DND-41 (cell line): Measurements from ENCODE around the gene MEIOC.

ENCODE experiments used
- CTCF ChIP-seq: IDR thresholded peaks from 2 replicates; pipeline ENCODE4 v1.5.1; 2012; ENCODE audit warnings: borderline replicate concordance, low read length, moderate library complexity, mild to moderate bottlenecking; ENCODE audit not compliant: poor library complexity, severe bottlenecking; ENCODE audit errors: extremely low read depth
- EZH2 ChIP-seq: IDR thresholded peaks from 3 replicates; pipeline ENCODE4 v1.6.1; 2012; ENCODE audit warnings: borderline replicate concordance, low read depth, mild to moderate bottlenecking, moderate library complexity, low read length, inconsistent platforms; ENCODE audit not compliant: severe bottlenecking

- no peak for TF ChIP-seq CTCF
- TF ChIP-seq EZH2 = no peak
Observed at GRCh38 chr17:44647736-44648135, 8.5 kb upstream of the MEIOC start.
